HepG2 (cell line): ENCODE measurements around the gene NLRP12. TPM values are rescaled to one million over a fixed set of nuclear protein-coding genes. Genes with fewer than 3 reads are reported as not detected.

Source experiments
- ESRRA ChIP-seq: sonication (generic); formaldehyde crosslinking; IDR thresholded peaks from 2 replicates; pipeline ENCODE4 v1.5.1; 2020; ENCODE audit warnings: mild to moderate bottlenecking, low read depth, missing genetic modification reagents
- HNRNPK ChIP-seq: fragments of 200-400 bp; formaldehyde crosslinking; IDR thresholded peaks from 2 replicates; pipeline ENCODE4 v1.6.1; 2018; ENCODE audit warnings: low read length, low read depth, moderate library complexity, mild to moderate bottlenecking; ENCODE audit not compliant: poor library complexity, severe bottlenecking
- KLF15 ChIP-seq: sonication (generic); formaldehyde crosslinking; IDR thresholded peaks from 2 replicates; pipeline ENCODE4 v1.8.1; 2023; ENCODE audit warnings: borderline replicate concordance, mild to moderate bottlenecking, inconsistent platforms, missing genetic modification reagents, mixed read lengths
- MBD4 ChIP-seq: IDR thresholded peaks from 2 replicates; pipeline ENCODE4 v1.6.1; 2012; ENCODE audit warnings: low read length, inconsistent platforms, borderline replicate concordance
- SMAD1 ChIP-seq: sonication (generic); formaldehyde crosslinking; IDR thresholded peaks from 2 replicates; pipeline ENCODE4 v1.4.0; 2020; ENCODE audit warnings: missing genetic modification reagents, low read depth, mild to moderate bottlenecking, borderline replicate concordance
- STAT5B ChIP-seq: sonication (generic); formaldehyde crosslinking; IDR thresholded peaks from 2 replicates; pipeline ENCODE4 v1.4.0; 2020; ENCODE audit warnings: missing genetic modification reagents
- ZNF350 ChIP-seq: sonication (generic); formaldehyde crosslinking; IDR thresholded peaks from 2 replicates; pipeline ENCODE4 v1.4.0; 2020; ENCODE audit warnings: mild to moderate bottlenecking, low read depth, missing genetic modification reagents, borderline replicate concordance
- ZSCAN29 ChIP-seq: sonication (generic); formaldehyde crosslinking; conservative IDR thresholded peaks from 2 replicates; pipeline ENCODE4 v1.4.0; 2020; ENCODE audit warnings: mild to moderate bottlenecking, missing genetic modification reagents
- polyA plus RNA-seq, 8 experiments: library from polyadenylated mRNA; depleted of rRNA in 3 of 8; stranded (reverse) in 7 of 8; unstranded in 1 of 8; fragments of >200 nt; fragmentation: Illumina TruSeq in 4 of 8; extraction: Trizol in 4 of 8; gene quantifications; 2 replicates each; pipeline versions ENCODE4 v1.2.1 to v1.2.3, GENCODE V29; 2011 to 2016; ENCODE audit warnings: low read depth in 4 of 8, missing spikeins in 1 of 8, mixed read lengths in 1 of 8; ENCODE audit not compliant: insufficient read depth in 1 of 8
- total RNA-seq, 5 experiments: library from RNA; depleted of rRNA; stranded (reverse); fragments of >200 nt; fragmentation: Illumina TruSeq; extraction: Trizol; gene quantifications; 2 replicates each; pipeline ENCODE4 v1.2.3, GENCODE V29; 2016; ENCODE audit warnings: low read depth in 1 of 5
- TF ChIP-seq, protein P1 (sequence below), 2 experiments: sonication (generic) in 1 of 2; formaldehyde crosslinking in 1 of 2; IDR thresholded peaks; 2 replicates each; pipeline versions ENCODE4 v1.4.0 to v1.6.1; 2016 to 2020; ENCODE audit warnings: borderline replicate concordance in 1 of 2, low read depth in 1 of 2, mild to moderate bottlenecking in 1 of 2, missing genetic modification reagents in 1 of 2
- TF ChIP-seq, protein P2 (sequence below): IDR thresholded peaks from 2 replicates; pipeline ENCODE4 v1.6.1; 2018; ENCODE audit warnings: missing genetic modification reagents, mild to moderate bottlenecking, missing compliant biosample characterization
- TF ChIP-seq, protein P3 (sequence below): sonication (generic); formaldehyde crosslinking; IDR thresholded peaks from 2 replicates; pipeline ENCODE4 v1.4.0; 2020; ENCODE audit warnings: missing genetic modification reagents, borderline replicate concordance
- TF ChIP-seq, protein P4 (sequence below): sonication (generic); formaldehyde crosslinking; IDR thresholded peaks from 2 replicates; pipeline ENCODE4 v1.9.0; 2021; ENCODE audit warnings: missing genetic modification reagents, borderline replicate concordance
- TF ChIP-seq, protein P5 (sequence below): IDR thresholded peaks from 2 replicates; pipeline ENCODE4 v1.6.1; 2016; ENCODE audit warnings: mild to moderate bottlenecking
- TF ChIP-seq, protein P6 (sequence below): sonication (generic); formaldehyde crosslinking; IDR thresholded peaks from 2 replicates; pipeline ENCODE4 v1.4.0; 2020; ENCODE audit warnings: mild to moderate bottlenecking, missing genetic modification reagents

The NLRP12 gene
- total and polyA plus RNA-seq, 2 of the 13 experiments (the other 11 are each of a cell fraction or from before 2014, with no cell fraction given): 0.15 to 0.20 TPM

DNA sequence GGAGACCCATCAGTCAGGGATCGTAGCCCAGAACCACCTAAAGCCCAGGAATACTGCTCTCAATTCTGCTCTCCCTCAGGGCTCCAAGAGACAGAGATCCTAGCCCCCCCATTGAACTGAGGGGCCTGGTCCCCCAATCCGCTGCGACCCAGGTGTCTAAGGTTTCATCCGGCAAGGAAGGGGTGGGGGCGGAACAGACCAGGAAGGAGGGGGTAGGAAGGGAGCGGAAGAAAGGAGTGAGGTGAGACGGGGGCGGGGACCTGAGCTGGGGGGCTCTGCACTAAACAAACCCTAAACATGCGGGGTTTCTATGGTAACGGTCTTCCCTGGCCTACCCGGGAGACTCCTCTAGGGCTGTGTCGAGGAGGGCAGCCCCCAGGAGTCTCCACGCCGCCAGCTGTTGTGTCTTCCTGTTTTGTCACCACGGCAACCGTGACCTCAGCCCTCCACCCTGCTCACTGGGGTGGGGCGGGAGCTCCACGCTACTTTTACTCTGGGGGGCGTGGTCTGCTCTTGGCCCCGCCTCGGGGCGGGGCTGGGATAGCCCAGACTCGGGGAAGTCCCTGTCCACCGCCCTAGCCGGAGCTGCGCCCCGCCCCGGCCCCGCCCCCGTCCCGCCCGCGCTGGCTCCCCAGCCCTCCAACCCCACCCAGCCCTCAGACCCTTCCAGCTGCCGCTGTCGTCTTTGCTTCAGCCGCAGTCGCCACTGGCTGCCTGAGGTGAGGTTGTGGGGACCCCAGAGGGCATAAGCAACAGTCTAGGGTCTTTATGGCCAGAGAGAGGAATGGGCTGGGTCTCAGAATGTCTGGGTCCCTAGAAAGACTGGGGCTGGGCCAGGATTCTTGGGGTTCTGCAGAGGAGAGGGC, 43.3 kb upstream of the NLRP12 start, which contains the start of gene MYADM (continued):
- TF ChIP-seq SMAD1 (CRISPR knock-in tag) (peak; percentile 59; the same call in 1 of the 2 replicates), ZSCAN29 (CRISPR knock-in tag) (0 out of 2 replicates have a peak, but pooled peaks have one; percentile 47), HNRNPK (peak; percentile 42), ESRRA (CRISPR knock-in tag) (no peak), KLF15 (CRISPR knock-in tag) (no peak; the same call in 1 of the 2 replicates), STAT5B (no peak), ZNF350 (CRISPR knock-in tag) (peak; percentile 61; the same call in 1 of the 2 replicates), MBD4 (no peak)
- TF ChIP-seq, protein P1, sequence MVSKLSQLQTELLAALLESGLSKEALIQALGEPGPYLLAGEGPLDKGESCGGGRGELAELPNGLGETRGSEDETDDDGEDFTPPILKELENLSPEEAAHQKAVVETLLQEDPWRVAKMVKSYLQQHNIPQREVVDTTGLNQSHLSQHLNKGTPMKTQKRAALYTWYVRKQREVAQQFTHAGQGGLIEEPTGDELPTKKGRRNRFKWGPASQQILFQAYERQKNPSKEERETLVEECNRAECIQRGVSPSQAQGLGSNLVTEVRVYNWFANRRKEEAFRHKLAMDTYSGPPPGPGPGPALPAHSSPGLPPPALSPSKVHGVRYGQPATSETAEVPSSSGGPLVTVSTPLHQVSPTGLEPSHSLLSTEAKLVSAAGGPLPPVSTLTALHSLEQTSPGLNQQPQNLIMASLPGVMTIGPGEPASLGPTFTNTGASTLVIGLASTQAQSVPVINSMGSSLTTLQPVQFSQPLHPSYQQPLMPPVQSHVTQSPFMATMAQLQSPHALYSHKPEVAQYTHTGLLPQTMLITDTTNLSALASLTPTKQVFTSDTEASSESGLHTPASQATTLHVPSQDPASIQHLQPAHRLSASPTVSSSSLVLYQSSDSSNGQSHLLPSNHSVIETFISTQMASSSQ (IDR thresholded peaks at IDR 0.05; ENCODE audit: low read depth): no peak
- TF ChIP-seq, protein P1 (CRISPR knock-in tag; IDR thresholded peaks at IDR 0.05; ENCODE audit: borderline replicate concordance): peak; percentile 66; the same call in 1 of the 2 replicates
- TF ChIP-seq, protein P2, sequence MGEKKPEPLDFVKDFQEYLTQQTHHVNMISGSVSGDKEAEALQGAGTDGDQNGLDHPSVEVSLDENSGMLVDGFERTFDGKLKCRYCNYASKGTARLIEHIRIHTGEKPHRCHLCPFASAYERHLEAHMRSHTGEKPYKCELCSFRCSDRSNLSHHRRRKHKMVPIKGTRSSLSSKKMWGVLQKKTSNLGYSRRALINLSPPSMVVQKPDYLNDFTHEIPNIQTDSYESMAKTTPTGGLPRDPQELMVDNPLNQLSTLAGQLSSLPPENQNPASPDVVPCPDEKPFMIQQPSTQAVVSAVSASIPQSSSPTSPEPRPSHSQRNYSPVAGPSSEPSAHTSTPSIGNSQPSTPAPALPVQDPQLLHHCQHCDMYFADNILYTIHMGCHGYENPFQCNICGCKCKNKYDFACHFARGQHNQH: peak; percentile 91
- TF ChIP-seq, protein P3, sequence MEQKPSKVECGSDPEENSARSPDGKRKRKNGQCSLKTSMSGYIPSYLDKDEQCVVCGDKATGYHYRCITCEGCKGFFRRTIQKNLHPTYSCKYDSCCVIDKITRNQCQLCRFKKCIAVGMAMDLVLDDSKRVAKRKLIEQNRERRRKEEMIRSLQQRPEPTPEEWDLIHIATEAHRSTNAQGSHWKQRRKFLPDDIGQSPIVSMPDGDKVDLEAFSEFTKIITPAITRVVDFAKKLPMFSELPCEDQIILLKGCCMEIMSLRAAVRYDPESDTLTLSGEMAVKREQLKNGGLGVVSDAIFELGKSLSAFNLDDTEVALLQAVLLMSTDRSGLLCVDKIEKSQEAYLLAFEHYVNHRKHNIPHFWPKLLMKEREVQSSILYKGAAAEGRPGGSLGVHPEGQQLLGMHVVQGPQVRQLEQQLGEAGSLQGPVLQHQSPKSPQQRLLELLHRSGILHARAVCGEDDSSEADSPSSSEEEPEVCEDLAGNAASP (CRISPR knock-in tag): peak; percentile 35; the same call in 1 of the 2 replicates
- TF ChIP-seq, protein P4, sequence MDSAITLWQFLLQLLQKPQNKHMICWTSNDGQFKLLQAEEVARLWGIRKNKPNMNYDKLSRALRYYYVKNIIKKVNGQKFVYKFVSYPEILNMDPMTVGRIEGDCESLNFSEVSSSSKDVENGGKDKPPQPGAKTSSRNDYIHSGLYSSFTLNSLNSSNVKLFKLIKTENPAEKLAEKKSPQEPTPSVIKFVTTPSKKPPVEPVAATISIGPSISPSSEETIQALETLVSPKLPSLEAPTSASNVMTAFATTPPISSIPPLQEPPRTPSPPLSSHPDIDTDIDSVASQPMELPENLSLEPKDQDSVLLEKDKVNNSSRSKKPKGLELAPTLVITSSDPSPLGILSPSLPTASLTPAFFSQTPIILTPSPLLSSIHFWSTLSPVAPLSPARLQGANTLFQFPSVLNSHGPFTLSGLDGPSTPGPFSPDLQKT: no peak
- TF ChIP-seq, protein P5, sequence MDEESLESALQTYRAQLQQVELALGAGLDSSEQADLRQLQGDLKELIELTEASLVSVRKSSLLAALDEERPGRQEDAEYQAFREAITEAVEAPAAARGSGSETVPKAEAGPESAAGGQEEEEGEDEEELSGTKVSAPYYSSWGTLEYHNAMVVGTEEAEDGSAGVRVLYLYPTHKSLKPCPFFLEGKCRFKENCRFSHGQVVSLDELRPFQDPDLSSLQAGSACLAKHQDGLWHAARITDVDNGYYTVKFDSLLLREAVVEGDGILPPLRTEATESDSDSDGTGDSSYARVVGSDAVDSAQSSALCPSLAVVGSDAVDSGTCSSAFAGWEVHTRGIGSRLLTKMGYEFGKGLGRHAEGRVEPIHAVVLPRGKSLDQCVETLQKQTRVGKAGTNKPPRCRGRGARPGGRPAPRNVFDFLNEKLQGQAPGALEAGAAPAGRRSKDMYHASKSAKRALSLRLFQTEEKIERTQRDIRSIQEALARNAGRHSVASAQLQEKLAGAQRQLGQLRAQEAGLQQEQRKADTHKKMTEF (CRISPR knock-in tag): peak; percentile 77
- TF ChIP-seq, protein P6, sequence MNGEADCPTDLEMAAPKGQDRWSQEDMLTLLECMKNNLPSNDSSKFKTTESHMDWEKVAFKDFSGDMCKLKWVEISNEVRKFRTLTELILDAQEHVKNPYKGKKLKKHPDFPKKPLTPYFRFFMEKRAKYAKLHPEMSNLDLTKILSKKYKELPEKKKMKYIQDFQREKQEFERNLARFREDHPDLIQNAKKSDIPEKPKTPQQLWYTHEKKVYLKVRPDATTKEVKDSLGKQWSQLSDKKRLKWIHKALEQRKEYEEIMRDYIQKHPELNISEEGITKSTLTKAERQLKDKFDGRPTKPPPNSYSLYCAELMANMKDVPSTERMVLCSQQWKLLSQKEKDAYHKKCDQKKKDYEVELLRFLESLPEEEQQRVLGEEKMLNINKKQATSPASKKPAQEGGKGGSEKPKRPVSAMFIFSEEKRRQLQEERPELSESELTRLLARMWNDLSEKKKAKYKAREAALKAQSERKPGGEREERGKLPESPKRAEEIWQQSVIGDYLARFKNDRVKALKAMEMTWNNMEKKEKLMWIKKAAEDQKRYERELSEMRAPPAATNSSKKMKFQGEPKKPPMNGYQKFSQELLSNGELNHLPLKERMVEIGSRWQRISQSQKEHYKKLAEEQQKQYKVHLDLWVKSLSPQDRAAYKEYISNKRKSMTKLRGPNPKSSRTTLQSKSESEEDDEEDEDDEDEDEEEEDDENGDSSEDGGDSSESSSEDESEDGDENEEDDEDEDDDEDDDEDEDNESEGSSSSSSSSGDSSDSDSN (CRISPR knock-in tag): peak; percentile 13
